ENCODE data around the gene RNF166.

GRCh38 chr16:88741368-88741767 lies 35.2 kb upstream of the RNF166 start:
- TF ChIP-seq CTCF (IDR thresholded peaks at IDR 0.05; ENCODE audit: extremely low read depth in 1 of 2, insufficient read depth in 1 of 2, low read depth in 1 of 2, low read length in 2 of 2) (no peak), POLR2A (IDR thresholded peaks at IDR 0.05; ENCODE audit: low read depth, low read length) (no peak), EZH2 (IDR thresholded peaks at IDR 0.05; ENCODE audit: borderline replicate concordance, low read depth, low read length, severe bottlenecking) (no peak), POLR2AphosphoS5 (IDR thresholded peaks at IDR 0.05; ENCODE audit: insufficient read depth, low read depth, low read length) (no peak), MYC (IDR thresholded peaks at IDR 0.05; ENCODE audit: low read depth, low read length) (no peak), FOS (IDR thresholded peaks at IDR 0.05; ENCODE audit: borderline replicate concordance, insufficient read depth, low read length) (no peak), JUN (IDR thresholded peaks at IDR 0.05; ENCODE audit: borderline replicate concordance, insufficient read depth, insufficient read length, low read depth) (no peak), MAX (IDR thresholded peaks at IDR 0.05; ENCODE audit: insufficient read depth, insufficient read length) (no peak), GATA2 (IDR thresholded peaks at IDR 0.05; ENCODE audit: insufficient read depth, insufficient read length, low read depth, low read length) (no peak)

All from endothelial cell of umbilical vein (primary cell).